ENCODE data around the gene TUBA3D.
"Not testable (repeated sequence)": the region's sequence is repeated elsewhere in the genome, so short reads cannot be mapped to it uniquely, and the experiment has no call there.

TUBA3D gene

GRCh38 chr2:131475831-131476230 is at the start of gene TUBA3D:
TSS of gene TUBA3D (plus strand) at chr2:131476119. CDS start at chr2:131476200, 81 bp downstream.
- DNase-seq = no peak

GRCh38 chr2:131426727-131427126 is 49.2 kb upstream of the TUBA3D start:
- no peak for DNase-seq

GRCh38 chr2:131431336-131431735 is 44.6 kb upstream of the TUBA3D start:
- DNase-seq = no peak

- DNase-seq = not testable (repeated sequence)
Observed at GRCh38 chr2:131440742-131441468, 35.0 kb upstream of the TUBA3D start.

GRCh38 chr2:131444736-131445514 is 31.0 kb upstream of the TUBA3D start:
- not testable (repeated sequence) for DNase-seq

GRCh38 chr2:131445515-131445797 is 30.5 kb upstream of the TUBA3D start:
- DNase-seq = not testable (repeated sequence)

GRCh38 chr2:131445896-131446295 is 30.0 kb upstream of the TUBA3D start:
- no peak for DNase-seq

- DNase-seq = not testable (repeated sequence)
Observed at GRCh38 chr2:131447981-131448380, 27.9 kb upstream of the TUBA3D start.

GRCh38 chr2:131451265-131451949 is 24.5 kb upstream of the TUBA3D start:
- not testable (repeated sequence) for DNase-seq

GRCh38 chr2:131454914-131455313 is 21.0 kb upstream of the TUBA3D start:
- DNase-seq = not testable (repeated sequence)

- DNase-seq = not testable (repeated sequence)
Observed at GRCh38 chr2:131467722-131468121, 8.2 kb upstream of the TUBA3D start.

GRCh38 chr2:131470944-131471343 is 5.0 kb upstream of the TUBA3D start:
- not testable (repeated sequence) for DNase-seq

- DNase-seq = not testable (repeated sequence)
Observed at GRCh38 chr2:131471624-131472023, 4.3 kb upstream of the TUBA3D start.

- not testable (repeated sequence) for DNase-seq
Observed at GRCh38 chr2:131473266-131473665, 2.7 kb upstream of the TUBA3D start.

- not testable (repeated sequence) for DNase-seq
Observed at GRCh38 chr2:131476363-131476762, 444 bp downstream of the TUBA3D start.

- DNase-seq = not testable (repeated sequence)
Observed at GRCh38 chr2:131477227-131477626, 1.3 kb downstream of the TUBA3D start.

- not testable (repeated sequence) for DNase-seq
Observed at GRCh38 chr2:131478074-131478849, 2.3 kb downstream of the TUBA3D start.

- not testable (repeated sequence) for DNase-seq
Observed at GRCh38 chr2:131478850-131479461, 3.0 kb downstream of the TUBA3D start.

GRCh38 chr2:131480351-131480750 is 4.4 kb downstream of the TUBA3D start:
- not testable (repeated sequence) for DNase-seq

GRCh38 chr2:131482506-131483155 is 6.7 kb downstream of the TUBA3D start:
- DNase-seq = not testable (repeated sequence)

- not testable (repeated sequence) for DNase-seq
Observed at GRCh38 chr2:131483981-131484820, 8.3 kb downstream of the TUBA3D start.

Data from stimulated activated CD8-positive, alpha-beta memory T cell treated with anti-CD3 and anti-CD28 coated beads, Interleukin-4, amount 100 ng/mL, for 48 hours (primary cell).